Urothelium cell line (cell line): ENCODE measurements around the gene RNF186.
"Not testable (repeated sequence)": the region's sequence is repeated elsewhere in the genome, so short reads cannot be mapped to it uniquely, and the experiment has no call there.

Experiments used
- DNase-seq: peaks from one replicate; pipeline ENCODE4 v3.0.0; 2011; ENCODE audit warnings: low spot score, mixed read lengths
- FAIRE-seq: peaks from 2 replicates; lab custom pipeline; 2011; peaks lifted over from hg19 to GRCh38; lab: Jason Lieb, UNC

The RNF186 gene

DNA sequence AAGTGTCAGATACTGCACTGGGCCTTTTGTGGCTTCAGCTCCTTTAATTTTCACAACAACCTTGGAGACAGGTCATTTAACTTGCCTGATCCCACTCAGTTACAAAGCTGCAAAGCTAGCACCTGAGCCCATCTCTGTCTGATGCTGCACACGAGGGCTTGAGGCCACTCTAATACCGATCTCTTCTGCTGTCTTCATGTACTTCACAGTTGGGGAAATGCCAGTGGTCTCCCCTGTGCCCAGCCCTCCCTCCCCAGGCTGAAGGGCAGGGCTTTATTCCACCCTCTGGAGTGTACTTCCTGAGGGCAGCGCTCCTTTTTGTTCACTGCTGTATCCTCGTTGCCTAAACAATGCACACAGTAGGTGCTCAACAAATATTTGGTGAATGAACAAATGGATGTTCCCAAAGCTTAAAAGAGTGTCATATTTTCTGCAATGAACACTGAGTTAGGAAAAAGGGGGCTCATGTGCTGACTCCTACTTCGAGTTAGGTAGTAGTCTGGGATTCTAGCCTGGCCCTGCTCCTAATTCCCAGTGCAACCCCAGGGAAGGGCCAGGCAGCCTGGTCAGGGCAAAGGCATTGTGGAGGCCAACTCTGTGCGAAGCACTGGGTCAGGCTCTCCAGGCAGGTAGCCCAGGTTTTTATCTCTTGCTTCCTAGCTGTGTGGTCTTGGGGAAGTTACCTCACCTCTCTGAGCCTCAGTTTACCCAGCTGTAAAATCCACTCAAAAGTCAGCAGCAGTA lies 16.4 kb downstream of the RNF186 start:
- FAIRE-seq = no peak

DNA sequence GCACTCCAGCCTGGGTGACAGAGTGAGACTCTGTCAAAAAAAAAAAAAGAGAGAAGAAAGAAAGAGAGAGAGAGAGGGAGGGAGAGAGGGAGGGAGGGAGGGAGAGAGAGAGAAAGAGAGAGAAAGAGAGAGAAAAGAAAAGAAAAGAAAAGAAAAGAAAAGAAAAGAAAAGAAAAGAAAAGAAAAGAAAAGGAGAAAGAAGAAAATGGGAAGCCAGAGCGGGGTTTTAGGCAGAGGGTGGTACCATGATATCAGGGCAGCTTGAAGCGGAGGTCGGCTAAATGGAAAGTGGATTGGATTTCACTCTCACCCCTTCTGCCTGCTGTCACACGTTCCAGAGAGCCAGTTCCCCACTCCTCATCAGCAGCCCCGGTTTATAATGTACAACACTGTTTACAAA lies 17.3 kb downstream of the RNF186 start:
- DNase-seq = no peak
- no peak for FAIRE-seq

More for the DNA sequence above, 16.4 kb downstream of the RNF186 start:
- DNase-seq = no peak

- no peak for DNase-seq
- FAIRE-seq = no peak
Measured at GRCh38 chr1:19794583-19794982, 20.5 kb downstream of the RNF186 start.

DNA sequence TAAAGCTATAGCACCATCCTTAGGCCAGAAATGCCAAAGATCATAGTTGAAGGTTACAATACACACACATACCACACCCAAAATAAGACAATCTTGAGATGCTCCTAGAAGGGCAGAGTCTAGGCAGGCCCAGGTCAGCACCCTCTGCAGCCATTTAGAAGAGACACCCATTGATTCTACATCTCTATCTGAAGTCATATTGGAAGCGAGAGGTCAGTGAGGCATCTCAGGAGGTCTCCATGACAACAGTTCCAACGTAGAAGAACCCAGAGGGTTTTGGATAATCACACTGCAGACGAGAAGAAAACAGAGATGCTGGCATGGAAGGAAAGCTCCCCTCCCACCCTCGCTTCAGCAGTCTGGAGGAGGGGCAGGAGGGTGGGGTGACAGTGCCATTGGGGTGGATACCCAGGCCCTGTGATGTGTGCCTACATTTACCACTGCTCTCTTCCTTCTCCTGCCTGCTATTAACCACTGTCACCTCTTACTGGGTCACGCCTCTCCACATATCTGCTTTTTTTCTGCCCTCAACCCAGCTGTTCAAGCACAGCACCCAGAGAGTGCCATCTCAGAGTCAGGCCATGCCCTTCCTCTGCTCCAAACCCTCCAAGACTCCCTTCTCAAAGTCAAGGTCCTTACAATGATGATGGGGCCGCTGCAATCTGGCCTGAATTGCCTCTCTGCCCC lies 21.6 kb downstream of the RNF186 start:
- DNase-seq (no peak), FAIRE-seq (no peak)

DNA sequence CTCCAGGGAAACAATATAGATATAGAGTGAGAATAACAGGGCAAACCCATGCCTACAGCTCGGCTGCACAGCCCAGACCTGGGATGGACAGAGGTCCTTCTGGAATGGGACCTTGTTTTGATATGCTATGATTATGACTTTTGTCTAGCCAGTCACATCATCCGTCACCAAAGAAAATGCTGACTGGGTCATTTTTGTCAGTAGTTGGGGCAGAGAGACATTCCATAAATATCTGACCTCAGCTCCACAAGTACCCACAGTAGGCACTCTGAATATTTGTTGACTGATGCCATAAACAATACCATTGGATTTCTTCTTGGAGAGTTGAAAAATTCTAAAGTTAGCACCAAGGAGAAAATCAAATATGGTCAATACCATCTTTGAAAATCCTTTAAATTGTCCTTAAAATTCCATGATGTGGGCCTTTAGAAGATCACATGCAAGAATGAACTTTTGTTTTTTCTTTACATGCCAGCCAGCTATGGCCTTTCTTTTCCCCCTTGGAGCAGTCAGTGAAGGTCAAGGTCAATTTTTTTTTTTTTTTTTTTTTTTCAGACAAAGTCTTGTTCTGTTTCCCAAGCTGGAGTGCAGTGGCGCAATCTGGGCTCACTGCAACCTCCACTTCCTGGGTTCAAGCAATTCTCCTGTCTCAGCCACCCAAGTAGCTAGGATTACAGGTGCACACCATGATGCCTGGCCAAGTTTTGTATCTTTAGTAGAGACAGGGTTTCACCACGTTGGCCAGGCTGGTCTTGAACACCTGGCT lies 22.7 kb downstream of the RNF186 start:
- no peak for DNase-seq
- FAIRE-seq = no peak

DNA sequence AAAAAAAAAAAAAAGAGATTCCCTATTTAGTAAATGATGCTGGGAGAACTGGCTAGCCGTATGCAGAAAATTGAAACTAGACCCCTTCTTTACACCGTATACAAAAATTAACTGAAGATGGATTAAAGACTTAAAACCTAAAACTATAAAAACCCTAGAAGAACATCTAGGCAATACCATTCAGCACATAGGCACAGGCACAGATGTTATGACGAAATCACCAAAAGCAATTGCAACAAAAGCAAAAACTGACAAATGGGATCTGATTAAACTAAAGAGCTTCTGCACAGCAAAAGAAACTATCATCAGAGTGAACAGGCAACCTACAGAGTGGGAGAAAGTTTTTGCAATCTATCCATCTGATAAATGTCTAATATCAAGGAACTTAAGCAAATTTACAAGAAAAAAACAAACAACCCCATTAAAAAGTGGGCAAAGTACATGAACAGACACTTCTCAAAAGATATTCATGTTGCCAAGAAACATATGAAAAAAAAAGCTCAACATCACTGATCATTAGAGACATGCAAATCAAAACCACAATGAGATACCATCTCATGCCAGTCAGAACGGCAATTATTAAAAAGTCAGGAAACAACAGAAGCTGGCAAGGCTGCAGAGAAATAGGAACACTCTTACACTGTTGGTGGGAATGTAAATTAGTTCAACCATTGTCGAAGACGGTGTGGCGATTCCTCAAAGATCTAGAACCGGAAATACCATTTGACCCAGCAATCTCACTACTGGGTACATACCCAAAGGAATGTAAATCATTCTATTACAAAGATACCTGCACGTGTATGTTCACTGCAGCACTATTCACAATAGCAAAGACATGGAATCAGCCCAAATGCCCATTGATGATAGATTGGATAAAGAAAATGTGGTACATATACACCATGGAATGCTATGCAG lies 24.8 kb downstream of the RNF186 start:
- not testable (repeated sequence) for DNase-seq, FAIRE-seq

- FAIRE-seq = no peak
Measured at GRCh38 chr1:19786988-19787423, 28.1 kb downstream of the RNF186 start.

DNA sequence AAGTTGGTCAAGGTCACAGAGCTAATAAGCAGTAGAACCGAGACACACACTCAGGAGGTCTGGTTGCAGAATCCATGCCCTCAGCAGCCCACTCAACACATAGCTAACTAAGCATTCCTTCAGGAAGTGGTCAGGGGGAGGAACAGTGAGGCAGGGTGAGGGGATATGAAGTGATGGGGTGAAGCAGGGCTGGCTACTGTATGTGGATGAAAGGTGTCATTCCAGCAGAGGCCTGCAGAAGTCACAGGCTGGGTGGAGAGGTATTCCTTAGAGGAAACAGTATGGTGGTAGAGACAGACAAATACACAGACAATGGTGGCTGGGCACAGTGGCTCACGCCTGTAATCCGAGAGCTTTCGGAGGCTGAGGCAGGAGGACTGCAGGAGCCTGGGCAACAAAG lies 29.4 kb downstream of the RNF186 start:
- DNase-seq (no peak), FAIRE-seq (no peak)

More at GRCh38 chr1:19786988-19787423, 28.1 kb downstream of the RNF186 start:
- no peak for DNase-seq

DNA sequence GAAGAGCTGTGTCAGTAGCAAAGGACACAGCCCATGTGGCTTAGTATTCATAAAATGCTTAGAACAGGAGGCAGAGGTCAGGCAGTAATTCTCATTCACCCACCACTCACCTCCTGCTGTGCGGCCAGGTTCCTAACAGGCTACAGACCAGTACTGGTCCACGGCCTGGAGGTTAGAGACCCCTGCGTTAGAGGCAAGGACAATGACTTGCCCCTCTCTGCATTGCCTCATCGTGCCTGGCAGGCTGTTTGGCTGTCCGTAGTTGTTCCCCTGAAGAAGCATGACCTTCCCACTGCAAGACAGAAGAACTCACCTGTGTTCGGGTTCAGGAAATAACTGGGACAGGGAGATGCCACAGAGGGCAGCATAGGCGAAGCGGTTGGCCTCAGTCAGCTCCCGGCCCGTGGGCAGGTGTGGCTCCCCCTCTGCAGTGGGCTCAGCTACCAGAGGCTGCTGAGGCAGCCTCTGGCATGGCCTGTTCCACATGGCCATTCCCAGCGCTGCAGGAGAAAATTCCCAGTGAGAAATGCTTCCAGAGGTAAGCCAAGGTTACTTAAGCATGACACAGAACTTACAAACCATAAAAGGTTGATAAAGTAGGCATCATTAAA lies 34.7 kb downstream of the RNF186 start:
- DNase-seq = no peak
- no peak for FAIRE-seq

GRCh38 chr1:19776933-19777332 lies 38.1 kb downstream of the RNF186 start:
- FAIRE-seq = no peak

GRCh38 chr1:19776287-19776686 lies 38.8 kb downstream of the RNF186 start:
- DNase-seq = no peak
- FAIRE-seq = no peak

More at GRCh38 chr1:19776933-19777332, 38.1 kb downstream of the RNF186 start:
- no peak for DNase-seq

GRCh38 chr1:19775831-19776230 lies 39.3 kb downstream of the RNF186 start:
- FAIRE-seq (no peak), DNase-seq (no peak)

- FAIRE-seq = no peak
Measured at GRCh38 chr1:19775317-19775716, 39.8 kb downstream of the RNF186 start.

GRCh38 chr1:19774180-19774785 lies 40.8 kb downstream of the RNF186 start:
- FAIRE-seq (no peak), DNase-seq (no peak)

More at GRCh38 chr1:19775317-19775716, 39.8 kb downstream of the RNF186 start:
- DNase-seq = no peak

DNA sequence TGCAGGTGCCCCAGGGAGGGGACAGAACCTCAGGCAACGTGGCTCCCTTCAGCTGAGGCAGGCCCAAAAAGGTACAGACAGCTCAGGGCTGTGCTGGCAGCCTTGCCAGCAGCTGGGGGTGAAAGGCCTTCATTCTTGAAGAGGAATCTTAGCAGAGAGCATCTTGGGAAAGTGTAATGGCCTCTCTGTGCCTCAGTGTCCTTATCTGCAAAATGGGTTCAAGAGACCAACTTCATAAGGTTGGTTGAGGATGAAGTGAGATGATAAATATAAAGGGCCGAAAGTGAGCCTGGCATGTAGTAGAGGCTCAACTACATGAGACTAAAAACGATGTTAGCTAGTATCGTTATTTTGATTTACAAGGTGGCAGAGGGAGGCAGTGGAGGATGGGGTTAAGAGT lies 41.6 kb downstream of the RNF186 start:
- FAIRE-seq = no peak
- no peak for DNase-seq

GRCh38 chr1:19772053-19772452 lies 43.0 kb downstream of the RNF186 start:
- DNase-seq = no peak
- FAIRE-seq = no peak

- no peak for FAIRE-seq
- no peak for DNase-seq
Measured at GRCh38 chr1:19771350-19771749, 43.7 kb downstream of the RNF186 start.

DNA sequence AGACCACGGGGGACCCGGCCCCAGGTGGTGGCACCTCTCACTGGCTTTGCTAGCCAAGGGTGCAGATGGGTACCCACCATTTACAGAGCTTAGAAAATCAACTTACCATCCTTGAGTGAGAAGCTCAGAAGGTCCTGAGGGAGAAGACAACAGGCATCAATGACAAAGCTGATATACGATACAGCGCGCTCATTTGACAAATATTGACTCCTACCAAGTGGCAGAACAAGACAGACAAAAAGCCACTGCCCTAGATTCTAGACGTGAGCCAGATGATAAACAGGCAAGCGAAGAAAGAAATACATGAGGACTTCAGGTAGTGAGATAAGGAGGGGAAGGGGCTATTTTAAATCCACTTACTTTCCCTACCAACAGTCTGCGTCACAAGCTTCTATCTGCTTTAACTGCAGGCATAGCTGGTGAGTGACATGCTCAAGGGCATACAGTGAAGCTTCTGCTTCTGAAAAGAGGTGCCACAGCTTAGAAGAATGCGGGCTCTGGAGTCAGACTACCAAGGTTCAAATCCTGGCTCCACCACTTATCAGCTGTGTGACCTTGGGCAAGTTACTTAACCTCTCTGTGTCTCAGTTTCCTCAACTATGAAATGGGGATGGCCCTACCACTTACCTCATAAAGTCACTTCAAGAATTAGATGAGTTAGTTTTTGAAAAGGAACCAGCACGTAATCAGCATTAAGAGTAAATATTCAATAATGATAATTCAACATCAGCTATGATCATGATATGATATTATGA lies 44.5 kb downstream of the RNF186 start:
- no peak for DNase-seq
- FAIRE-seq = no peak
